Caco-2 (cell line): Measurements from ENCODE around the gene SPSB3. TPM values are rescaled to one million over a fixed set of nuclear protein-coding genes. Genes with fewer than 3 reads are reported as not detected.

Experiments
- BruUV-seq: library from RNA; stranded (reverse); fragments of 400-500 nt; replicated peaks from 2 replicates; lab custom pipeline; 2021; lab: Mats Ljungman, UMichigan
- CTCF ChIA-PET: fragments of 300-600 bp; sonication (Branson Sonifier 250); formaldehyde crosslinking; loops from one replicate; lab custom pipeline; 2022; ENCODE audit warnings: antibody characterized with exemption; lab: Charles Lee
- POLR2A ChIA-PET: fragments of 300-600 bp; sonication (Branson Sonifier 250); formaldehyde crosslinking; loops from one replicate; lab custom pipeline; 2022; ENCODE audit warnings: antibody characterized with exemption; lab: Charles Lee
- DNase-seq, 2 experiments: peaks; one replicate each; pipeline versions ENCODE4 v3.0.0 to v3.0.0-alpha.2; 2020 to 2022
- H3K27me3 ChIP-seq: replicated peaks from 2 replicates; pipeline ENCODE4 v1.6.0; 2011; ENCODE audit warnings: low read length; ENCODE audit not compliant: control insufficient read depth, insufficient read depth
- H3K36me3 ChIP-seq: 2 replicates; pipeline ENCODE4 v1.5.1; 2011; ENCODE audit warnings: low read length; ENCODE audit not compliant: control insufficient read depth, insufficient read depth
- H3K4me1 ChIP-seq: fragments of 250-450 bp; sonication (Bioruptor Pico); 2 replicates; pipeline ENCODE4 v1.5.1; 2020; ENCODE audit warnings: mild to moderate bottlenecking
- H3K4me3 ChIP-seq: 2 replicates; pipeline ENCODE4 v1.5.1; 2011; ENCODE audit warnings: low read depth, mild to moderate bottlenecking, control low read depth, low read length
- H3K9me3 ChIP-seq: fragments of 250-450 bp; sonication (Bioruptor Pico); 2 replicates; pipeline ENCODE4 v1.5.1; 2020; ENCODE audit warnings: mild to moderate bottlenecking, moderate library complexity
- H3K27ac Mint-ChIP-seq: one replicate; pipeline ENCODE4 v1.8.0; 2022; ENCODE audit warnings: mixed read lengths; ENCODE audit not compliant: unreplicated experiment
- H3K27me3 Mint-ChIP-seq: one replicate; pipeline ENCODE4 v1.8.0; 2022; ENCODE audit warnings: mixed read lengths; ENCODE audit not compliant: insufficient read depth, unreplicated experiment
- H3K36me3 Mint-ChIP-seq: one replicate; pipeline ENCODE4 v1.8.0; 2022; ENCODE audit warnings: mild to moderate bottlenecking, mixed read lengths; ENCODE audit not compliant: insufficient read depth, unreplicated experiment
- H3K4me1 Mint-ChIP-seq: one replicate; pipeline ENCODE4 v1.8.0; 2022; ENCODE audit warnings: low read depth, mixed read lengths; ENCODE audit not compliant: unreplicated experiment
- H3K4me3 Mint-ChIP-seq: one replicate; pipeline ENCODE4 v1.8.0; 2022; ENCODE audit warnings: mild to moderate bottlenecking, moderate library complexity, mixed read lengths; ENCODE audit not compliant: unreplicated experiment
- H3K9me3 Mint-ChIP-seq: one replicate; pipeline ENCODE4 v1.8.0; 2022; ENCODE audit warnings: mixed read lengths; ENCODE audit not compliant: unreplicated experiment
- CTCF ChIP-seq, 2 experiments: fragments of 200-600 bp in 1 of 2; IDR thresholded peaks; 1 replicate in 1 of 2; 2 replicates in 1 of 2; pipeline versions ENCODE4 v1.5.1 to v1.8.0; 2011 to 2022; ENCODE audit warnings: antibody characterized with exemption in 1 of 2, control low read depth in 1 of 2, inconsistent platforms in 1 of 2, low read depth in 1 of 2, low read length in 1 of 2, mild to moderate bottlenecking in 1 of 2, moderate library complexity in 1 of 2; ENCODE audit not compliant: insufficient read depth in 1 of 2, severe bottlenecking in 1 of 2, unreplicated experiment in 1 of 2
- intact Hi-C: fragments of 100-400 bp; cut with micrococcal nuclease; formaldehyde crosslinking; loops from one replicate; pipeline ENCODE4 v1.10.0; 2022; ENCODE audit not compliant: unreplicated experiment
- total RNA-seq: library from RNA; stranded (reverse); gene quantifications from 2 replicates; pipeline ENCODE4 v1.2.3, GENCODE V29; 2022

Gene SPSB3
- total RNA-seq, 1 experiment from 2014 or later = 28.0 TPM

GRCh38 chr16:1768061-1768766 lies 14.2 kb downstream of the SPSB3 start:
- H3K9me3 ChIP-seq = no peaks in the 10 kb centered on the region
- no peak overlapping the region for H3K4me3 ChIP-seq
- no peak for DNase-seq
- BruUV-seq = no TSS peak
- Mint-ChIP-seq H3K27ac (no peak overlapping the region), H3K4me1 (no peaks in the 10 kb centered on the region), H3K4me3 (no peak overlapping the region), H3K36me3 (peaks cover 65% of the 10 kb centered on the region), H3K27me3 (no peaks in the 10 kb centered on the region), H3K9me3 (no peaks in the 10 kb centered on the region)
- TF ChIP-seq CTCF (IDR thresholded peaks at IDR 0.05; ENCODE audit: insufficient read depth in 1 of 2, low read depth in 1 of 2, low read length in 1 of 2, severe bottlenecking in 1 of 2, unreplicated experiment in 1 of 2) = no peak
- no peaks in the 10 kb centered on the region for H3K4me1 ChIP-seq
- POLR2A ChIA-PET = no interaction called here
- CTCF ChIA-PET = no interaction called here
- H3K27me3 ChIP-seq = no peaks in the 10 kb centered on the region
- intact Hi-C loops = no loop called here
- H3K36me3 ChIP-seq = no peaks in the 10 kb centered on the region

GRCh38 chr16:1767116-1767994 lies 15.0 kb downstream of the SPSB3 start:
- Histone ChIP-seq H3K36me3 (no peaks in the 10 kb centered on the region), H3K27me3 (no peaks in the 10 kb centered on the region), H3K9me3 (no peaks in the 10 kb centered on the region), H3K4me1 (no peaks in the 10 kb centered on the region), H3K4me3 (no peak overlapping the region)
- ChIA-PET POLR2A (no interaction called here), CTCF (interaction anchor here (0.6 kb wide), 1 partner anchor 39 kb away, joined by 3 read pairs; no protein-coding TSS in a partner anchor)
- Mint-ChIP-seq H3K27me3 (no peaks in the 10 kb centered on the region), H3K4me1 (no peaks in the 10 kb centered on the region), H3K27ac (no peak overlapping the region), H3K9me3 (no peaks in the 10 kb centered on the region), H3K4me3 (no peak overlapping the region), H3K36me3 (peaks cover 57% of the 10 kb centered on the region)
- no peak for DNase-seq
- intact Hi-C loops = no loop called here
- no peak for TF ChIP-seq CTCF (IDR thresholded peaks at IDR 0.05; ENCODE audit: insufficient read depth in 1 of 2, low read depth in 1 of 2, low read length in 1 of 2, severe bottlenecking in 1 of 2, unreplicated experiment in 1 of 2)
- BruUV-seq = no TSS peak

GRCh38 chr16:1766701-1767100 lies 15.7 kb downstream of the SPSB3 start:
- no peak overlapping the region for H3K27ac Mint-ChIP-seq
- Histone ChIP-seq H3K4me3 (no peak overlapping the region), H3K27me3 (no peaks in the 10 kb centered on the region), H3K9me3 (no peaks in the 10 kb centered on the region), H3K36me3 (no peaks in the 10 kb centered on the region), H3K4me1 (no peaks in the 10 kb centered on the region)
- H3K36me3 Mint-ChIP-seq = peaks cover 50% of the 10 kb centered on the region
- intact Hi-C loops = no loop called here
- H3K4me3 Mint-ChIP-seq = no peak overlapping the region
- no peaks in the 10 kb centered on the region for H3K27me3 Mint-ChIP-seq
- POLR2A ChIA-PET = no interaction called here
- no peaks in the 10 kb centered on the region for H3K4me1 Mint-ChIP-seq
- no peaks in the 10 kb centered on the region for H3K9me3 Mint-ChIP-seq
- TF ChIP-seq CTCF (IDR thresholded peaks at IDR 0.05; ENCODE audit: insufficient read depth in 1 of 2, low read depth in 1 of 2, low read length in 1 of 2, severe bottlenecking in 1 of 2, unreplicated experiment in 1 of 2) = no peak
- no TSS peak for BruUV-seq
- no peak for DNase-seq
- CTCF ChIA-PET = interaction anchor here (0.6 kb wide), 1 partner anchor 38 kb away, joined by 3 read pairs; no protein-coding TSS in a partner anchor
